Measurements from ENCODE around the gene EPN3.

EPN3 gene

GRCh38 chr17:50499721-50500120 is 32.8 kb upstream of the EPN3 start:
- Mint-ChIP-seq H3K27me3 (peaks cover 42% of the 10 kb centered on the region), H3K9me3 (no peaks in the 10 kb centered on the region), H3K4me1 (peaks cover 27% of the 10 kb centered on the region), H3K27ac (no peak overlapping the region), H3K36me3 (no peaks in the 10 kb centered on the region), H3K4me3 (no peak overlapping the region)
- no peak for DNase-seq
- CTCF ChIA-PET = interaction anchor here (3.6 to 6.2 kb wide), 2 partner anchors 12 to 16 kb away, joined by 9 to 44 read pairs; no protein-coding TSS in a partner anchor

GRCh38 chr17:50501054-50501453 is 31.5 kb upstream of the EPN3 start:
- peak; percentile 54 for DNase-seq
- H3K4me3 Mint-ChIP-seq = no peak overlapping the region
- peaks cover 39% of the 10 kb centered on the region for H3K27me3 Mint-ChIP-seq
- peaks cover 40% of the 10 kb centered on the region for H3K4me1 Mint-ChIP-seq
- no peak overlapping the region for H3K27ac Mint-ChIP-seq
- CTCF ChIA-PET = interaction anchor here (0.7 to 6.2 kb wide), 9 partner anchors 10 to 160 kb away, joined by 3 to 44 read pairs (median 6); partner anchors contain the start of gene RSAD1
- H3K9me3 Mint-ChIP-seq = no peaks in the 10 kb centered on the region
- no peaks in the 10 kb centered on the region for H3K36me3 Mint-ChIP-seq

- peaks cover 39% of the 10 kb centered on the region for H3K27me3 Mint-ChIP-seq
- CTCF ChIA-PET = interaction anchor here (0.6 to 6.2 kb wide), 6 partner anchors 9 to 125 kb away, joined by 3 to 44 read pairs (median 8); partner anchors contain the start of gene RSAD1
These were observed 30.1 kb upstream of the EPN3 start for GRCh38 chr17:50502301-50502990.

GRCh38 chr17:50505591-50506130 is 26.9 kb upstream of the EPN3 start:
- H3K36me3 Mint-ChIP-seq = no peaks in the 10 kb centered on the region
- peaks cover 67% of the 10 kb centered on the region for H3K4me1 Mint-ChIP-seq
- peaks cover 27% of the 10 kb centered on the region for H3K27me3 Mint-ChIP-seq
- CTCF ChIA-PET = interaction anchor here (0.6 to 6.2 kb wide), 6 partner anchors 15 to 451 kb away, joined by 3 to 44 read pairs (median 4); no protein-coding TSS in a partner anchor
- no peak overlapping the region for H3K4me3 Mint-ChIP-seq
- DNase-seq = no peak
- H3K27ac Mint-ChIP-seq = no peak overlapping the region
- H3K9me3 Mint-ChIP-seq = no peaks in the 10 kb centered on the region

More at GRCh38 chr17:50502301-50502990, 30.1 kb upstream of the EPN3 start:
- Mint-ChIP-seq H3K36me3 (no peaks in the 10 kb centered on the region), H3K27ac (peak overlapping the region; percentile 28), H3K4me1 (peaks cover 41% of the 10 kb centered on the region), H3K9me3 (no peaks in the 10 kb centered on the region), H3K4me3 (no peak overlapping the region)
- DNase-seq = no peak

GRCh38 chr17:50506298-50506697 is 26.2 kb upstream of the EPN3 start:
- Mint-ChIP-seq H3K27me3 (peaks cover 25% of the 10 kb centered on the region), H3K4me1 (peaks cover 74% of the 10 kb centered on the region), H3K36me3 (no peaks in the 10 kb centered on the region), H3K4me3 (no peak overlapping the region), H3K9me3 (no peaks in the 10 kb centered on the region), H3K27ac (no peak overlapping the region)
- no peak for DNase-seq
- CTCF ChIA-PET = interaction anchor here (1.0 to 1.5 kb wide), 4 partner anchors 15 to 108 kb away, joined by 3 to 5 read pairs (median 5); no protein-coding TSS in a partner anchor

- CTCF ChIA-PET = no interaction called here
- peak; percentile 91 for DNase-seq
- no peaks in the 10 kb centered on the region for H3K36me3 Mint-ChIP-seq
- no peaks in the 10 kb centered on the region for H3K9me3 Mint-ChIP-seq
- peak within 1 kb of the TSS; percentile 96 for H3K4me3 Mint-ChIP-seq
- peaks cover 10% of the 10 kb centered on the region for H3K27me3 Mint-ChIP-seq
- H3K27ac Mint-ChIP-seq = peak within 1 kb of the TSS; percentile 93
- H3K4me1 Mint-ChIP-seq = peaks cover 74% of the 10 kb centered on the region
These were observed 24.5 kb upstream of the EPN3 start, which contains the start of gene MYCBPAP for GRCh38 chr17:50507871-50508572. TSS of gene MYCBPAP (plus strand) at chr17:50508439. CDS start at chr17:50508675, 236 bp downstream.

- Mint-ChIP-seq H3K36me3 (no peaks in the 10 kb centered on the region), H3K9me3 (no peaks in the 10 kb centered on the region), H3K27ac (peak overlapping the region; percentile 93), H3K27me3 (peaks cover 9% of the 10 kb centered on the region), H3K4me3 (peak overlapping the region; percentile 96), H3K4me1 (peaks cover 66% of the 10 kb centered on the region)
- no peak for DNase-seq
- CTCF ChIA-PET = no interaction called here
These were observed 23.7 kb upstream of the EPN3 start for GRCh38 chr17:50508573-50509460.

- H3K9me3 Mint-ChIP-seq = no peaks in the 10 kb centered on the region
- CTCF ChIA-PET = interaction anchor here (0.8 to 1.9 kb wide), 5 partner anchors 10 to 36 kb away, joined by 3 to 9 read pairs (median 4); partner anchors contain the start of gene SPATA20
- no peaks in the 10 kb centered on the region for H3K36me3 Mint-ChIP-seq
- H3K27ac Mint-ChIP-seq = peak overlapping the region; percentile 90
- peak overlapping the region; percentile 21 for H3K4me3 Mint-ChIP-seq
- DNase-seq = peak; percentile 77
- peaks cover 2% of the 10 kb centered on the region for H3K27me3 Mint-ChIP-seq
- H3K4me1 Mint-ChIP-seq = peaks cover 43% of the 10 kb centered on the region
These were observed 21.5 kb upstream of the EPN3 start for GRCh38 chr17:50511058-50511457.

- Mint-ChIP-seq H3K36me3 (no peaks in the 10 kb centered on the region), H3K4me3 (no peak overlapping the region), H3K27me3 (no peaks in the 10 kb centered on the region), H3K4me1 (peaks cover 60% of the 10 kb centered on the region), H3K27ac (no peak overlapping the region), H3K9me3 (no peaks in the 10 kb centered on the region)
- no peak for DNase-seq
- CTCF ChIA-PET = interaction anchor here (0.8 to 1.1 kb wide), 2 partner anchors 11 to 29 kb away, joined by 3 read pairs; no protein-coding TSS in a partner anchor
These were observed 19.0 kb upstream of the EPN3 start for GRCh38 chr17:50513495-50513894.

GRCh38 chr17:50514388-50514787 is 18.1 kb upstream of the EPN3 start:
- no peak for DNase-seq
- Mint-ChIP-seq H3K36me3 (no peaks in the 10 kb centered on the region), H3K27me3 (no peaks in the 10 kb centered on the region), H3K4me1 (peaks cover 54% of the 10 kb centered on the region), H3K27ac (no peak overlapping the region), H3K9me3 (no peaks in the 10 kb centered on the region), H3K4me3 (no peak overlapping the region)
- CTCF ChIA-PET = no interaction called here

GRCh38 chr17:50514936-50515702 is 17.4 kb upstream of the EPN3 start:
- H3K9me3 Mint-ChIP-seq = no peaks in the 10 kb centered on the region
- no peaks in the 10 kb centered on the region for H3K36me3 Mint-ChIP-seq
- no peak overlapping the region for H3K27ac Mint-ChIP-seq

GRCh38 chr17:50517011-50517410 is 15.5 kb upstream of the EPN3 start:
- no peak overlapping the region for H3K4me3 Mint-ChIP-seq
- no peaks in the 10 kb centered on the region for H3K36me3 Mint-ChIP-seq
- peaks cover 34% of the 10 kb centered on the region for H3K4me1 Mint-ChIP-seq
- CTCF ChIA-PET = interaction anchor here (1.9 kb wide), 1 partner anchor 16 kb away, joined by 7 read pairs; no protein-coding TSS in a partner anchor
- H3K27ac Mint-ChIP-seq = peak overlapping the region; percentile 29
- H3K27me3 Mint-ChIP-seq = no peaks in the 10 kb centered on the region
- no peaks in the 10 kb centered on the region for H3K9me3 Mint-ChIP-seq
- no peak for DNase-seq

More at GRCh38 chr17:50514936-50515702, 17.4 kb upstream of the EPN3 start:
- Mint-ChIP-seq H3K27me3 (no peaks in the 10 kb centered on the region), H3K4me1 (peaks cover 46% of the 10 kb centered on the region), H3K4me3 (no peak overlapping the region)
- CTCF ChIA-PET = interaction anchor here (1.3 to 1.9 kb wide), 3 partner anchors 11 to 17 kb away, joined by 3 to 7 read pairs (median 6); partner anchors contain the start of gene EPN3
- DNase-seq = no peak

Data from activated naive CD4-positive, alpha-beta T cell treated with anti-CD3 and anti-CD28 coated beads, Interleukin-2, amount 10 ng/mL, durations not matched to agents 7 days and 5 days (primary cell).